WTC11 (cell line): ENCODE measurements around the gene TMEM31.

Source experiments
- GTF2I ChIP-seq: fragments of 250-450 bp; sonication (Bioruptor Pico); conservative IDR thresholded peaks from 2 replicates; pipeline ENCODE4 v1.4.0; 2021; ENCODE audit warnings: mild to moderate bottlenecking
- KAT7 ChIP-seq: sonication (generic); formaldehyde crosslinking; IDR thresholded peaks from 2 replicates; pipeline ENCODE4 v1.8.1; 2023; ENCODE audit warnings: missing genetic modification reagents, mild to moderate bottlenecking, borderline replicate concordance
- MAX ChIP-seq: sonication (generic); formaldehyde crosslinking; IDR thresholded peaks from 2 replicates; pipeline ENCODE4 v1.8.0; 2022; ENCODE audit warnings: mild to moderate bottlenecking, missing genetic modification reagents
- ZNF263 ChIP-seq: sonication (generic); formaldehyde crosslinking; IDR thresholded peaks from 2 replicates; pipeline ENCODE4 v1.8.1; 2022; ENCODE audit warnings: low read depth, mild to moderate bottlenecking, moderate library complexity, missing genetic modification reagents
- TF ChIP-seq, protein P1 (sequence below): fragments of 200-600 bp; IDR thresholded peaks from 2 replicates; pipeline ENCODE4 v1.8.0; 2022; ENCODE audit warnings: antibody characterized with exemption
- TF ChIP-seq, protein P2 (sequence below): sonication (generic); formaldehyde crosslinking; IDR thresholded peaks from 2 replicates; pipeline ENCODE4 v1.8.1; 2023; ENCODE audit warnings: mild to moderate bottlenecking, missing genetic modification reagents, borderline replicate concordance
- TF ChIP-seq, protein P3 (sequence below): sonication (generic); formaldehyde crosslinking; IDR thresholded peaks from 2 replicates; pipeline ENCODE4 v1.8.1; 2023; ENCODE audit warnings: mild to moderate bottlenecking, missing genetic modification reagents

GRCh38 chrX:103754401-103754800 is 43.7 kb downstream of the TMEM31 start:
- TF ChIP-seq MAX (CRISPR knock-in tag) (no peak), KAT7 (no peak), GTF2I (CRISPR knock-in tag) (no peak), ZNF263 (no peak)
- TF ChIP-seq, protein P1, sequence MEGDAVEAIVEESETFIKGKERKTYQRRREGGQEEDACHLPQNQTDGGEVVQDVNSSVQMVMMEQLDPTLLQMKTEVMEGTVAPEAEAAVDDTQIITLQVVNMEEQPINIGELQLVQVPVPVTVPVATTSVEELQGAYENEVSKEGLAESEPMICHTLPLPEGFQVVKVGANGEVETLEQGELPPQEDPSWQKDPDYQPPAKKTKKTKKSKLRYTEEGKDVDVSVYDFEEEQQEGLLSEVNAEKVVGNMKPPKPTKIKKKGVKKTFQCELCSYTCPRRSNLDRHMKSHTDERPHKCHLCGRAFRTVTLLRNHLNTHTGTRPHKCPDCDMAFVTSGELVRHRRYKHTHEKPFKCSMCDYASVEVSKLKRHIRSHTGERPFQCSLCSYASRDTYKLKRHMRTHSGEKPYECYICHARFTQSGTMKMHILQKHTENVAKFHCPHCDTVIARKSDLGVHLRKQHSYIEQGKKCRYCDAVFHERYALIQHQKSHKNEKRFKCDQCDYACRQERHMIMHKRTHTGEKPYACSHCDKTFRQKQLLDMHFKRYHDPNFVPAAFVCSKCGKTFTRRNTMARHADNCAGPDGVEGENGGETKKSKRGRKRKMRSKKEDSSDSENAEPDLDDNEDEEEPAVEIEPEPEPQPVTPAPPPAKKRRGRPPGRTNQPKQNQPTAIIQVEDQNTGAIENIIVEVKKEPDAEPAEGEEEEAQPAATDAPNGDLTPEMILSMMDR = no peak
- TF ChIP-seq, protein P2, sequence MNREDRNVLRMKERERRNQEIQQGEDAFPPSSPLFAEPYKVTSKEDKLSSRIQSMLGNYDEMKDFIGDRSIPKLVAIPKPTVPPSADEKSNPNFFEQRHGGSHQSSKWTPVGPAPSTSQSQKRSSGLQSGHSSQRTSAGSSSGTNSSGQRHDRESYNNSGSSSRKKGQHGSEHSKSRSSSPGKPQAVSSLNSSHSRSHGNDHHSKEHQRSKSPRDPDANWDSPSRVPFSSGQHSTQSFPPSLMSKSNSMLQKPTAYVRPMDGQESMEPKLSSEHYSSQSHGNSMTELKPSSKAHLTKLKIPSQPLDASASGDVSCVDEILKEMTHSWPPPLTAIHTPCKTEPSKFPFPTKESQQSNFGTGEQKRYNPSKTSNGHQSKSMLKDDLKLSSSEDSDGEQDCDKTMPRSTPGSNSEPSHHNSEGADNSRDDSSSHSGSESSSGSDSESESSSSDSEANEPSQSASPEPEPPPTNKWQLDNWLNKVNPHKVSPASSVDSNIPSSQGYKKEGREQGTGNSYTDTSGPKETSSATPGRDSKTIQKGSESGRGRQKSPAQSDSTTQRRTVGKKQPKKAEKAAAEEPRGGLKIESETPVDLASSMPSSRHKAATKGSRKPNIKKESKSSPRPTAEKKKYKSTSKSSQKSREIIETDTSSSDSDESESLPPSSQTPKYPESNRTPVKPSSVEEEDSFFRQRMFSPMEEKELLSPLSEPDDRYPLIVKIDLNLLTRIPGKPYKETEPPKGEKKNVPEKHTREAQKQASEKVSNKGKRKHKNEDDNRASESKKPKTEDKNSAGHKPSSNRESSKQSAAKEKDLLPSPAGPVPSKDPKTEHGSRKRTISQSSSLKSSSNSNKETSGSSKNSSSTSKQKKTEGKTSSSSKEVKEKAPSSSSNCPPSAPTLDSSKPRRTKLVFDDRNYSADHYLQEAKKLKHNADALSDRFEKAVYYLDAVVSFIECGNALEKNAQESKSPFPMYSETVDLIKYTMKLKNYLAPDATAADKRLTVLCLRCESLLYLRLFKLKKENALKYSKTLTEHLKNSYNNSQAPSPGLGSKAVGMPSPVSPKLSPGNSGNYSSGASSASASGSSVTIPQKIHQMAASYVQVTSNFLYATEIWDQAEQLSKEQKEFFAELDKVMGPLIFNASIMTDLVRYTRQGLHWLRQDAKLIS (CRISPR knock-in tag) = no peak
- TF ChIP-seq, protein P3, sequence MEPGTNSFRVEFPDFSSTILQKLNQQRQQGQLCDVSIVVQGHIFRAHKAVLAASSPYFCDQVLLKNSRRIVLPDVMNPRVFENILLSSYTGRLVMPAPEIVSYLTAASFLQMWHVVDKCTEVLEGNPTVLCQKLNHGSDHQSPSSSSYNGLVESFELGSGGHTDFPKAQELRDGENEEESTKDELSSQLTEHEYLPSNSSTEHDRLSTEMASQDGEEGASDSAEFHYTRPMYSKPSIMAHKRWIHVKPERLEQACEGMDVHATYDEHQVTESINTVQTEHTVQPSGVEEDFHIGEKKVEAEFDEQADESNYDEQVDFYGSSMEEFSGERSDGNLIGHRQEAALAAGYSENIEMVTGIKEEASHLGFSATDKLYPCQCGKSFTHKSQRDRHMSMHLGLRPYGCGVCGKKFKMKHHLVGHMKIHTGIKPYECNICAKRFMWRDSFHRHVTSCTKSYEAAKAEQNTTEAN (CRISPR knock-in tag) = no peak
